Neural cell (in vitro differentiated cells): ENCODE results near the gene FCGBP. TPM values are rescaled to one million over a fixed set of nuclear protein-coding genes. Genes with fewer than 3 reads are reported as not detected.

ENCODE experiments used
- H2AFZ ChIP-seq: fragments of 200-600, 300-800 bp; sonication (generic), shearing (Covaris generic); 2 replicates; pipeline ENCODE4 v1.6.0; 2014; ENCODE audit warnings: low read depth, mild to moderate bottlenecking, antibody characterized with exemption, low read length, moderate library complexity
- H3F3A ChIP-seq: fragments of 200-600 bp; shearing (Covaris generic); 2 replicates; pipeline ENCODE4 v1.6.1; 2016; ENCODE audit warnings: mild to moderate bottlenecking, moderate library complexity, mixed read lengths, antibody characterized with exemption, low read length; ENCODE audit not compliant: insufficient read depth, poor library complexity, severe bottlenecking
- H3K27ac ChIP-seq: fragments of 200-600, 300-800 bp; sonication (generic), shearing (Covaris generic); 2 replicates; pipeline ENCODE4 v1.5.1; 2014; ENCODE audit warnings: mild to moderate bottlenecking, low read length, moderate library complexity
- H3K27me3 ChIP-seq: fragments of 300-800, 200-600 bp; sonication (generic), shearing (Covaris generic); 2 replicates; pipeline ENCODE4 v1.6.0; 2014; ENCODE audit warnings: mild to moderate bottlenecking, low read depth, low read length, moderate library complexity; ENCODE audit not compliant: insufficient read depth
- H3K36me3 ChIP-seq: fragments of 300-800, 200-600 bp; sonication (generic), shearing (Covaris generic); 2 replicates; pipeline ENCODE4 v1.5.1; 2014; ENCODE audit warnings: mild to moderate bottlenecking, antibody characterized with exemption, low read length, moderate library complexity; ENCODE audit not compliant: insufficient read depth
- H3K4me2 ChIP-seq: fragments of 300-800, 200-600 bp; sonication (generic), shearing (Covaris generic); 2 replicates; pipeline ENCODE4 v1.6.0; 2014; ENCODE audit warnings: mild to moderate bottlenecking, low read length
- H3K4me3 ChIP-seq: fragments of 300-800, 200-600 bp; sonication (generic), shearing (Covaris generic); 2 replicates; pipeline ENCODE4 v1.5.1; 2014; ENCODE audit warnings: mild to moderate bottlenecking, low read length, moderate library complexity
- H3K79me2 ChIP-seq: fragments of 200-600 bp; shearing (Covaris generic); replicated peaks from 2 replicates; pipeline ENCODE4 v1.6.0; 2014; ENCODE audit warnings: mild to moderate bottlenecking, low read length, moderate library complexity; ENCODE audit not compliant: insufficient read depth
- H3K9ac ChIP-seq: fragments of 300-800, 200-600 bp; sonication (generic), shearing (Covaris generic); 2 replicates; pipeline ENCODE4 v1.6.1; 2016; ENCODE audit warnings: mild to moderate bottlenecking, low read length, mixed read lengths
- H3K9me2 ChIP-seq: fragments of 200-600 bp; shearing (Covaris generic); 2 replicates; pipeline ENCODE4 v1.6.1; 2016; ENCODE audit warnings: mild to moderate bottlenecking, low read length, mixed read lengths; ENCODE audit not compliant: insufficient read depth
- H3K9me3 ChIP-seq: fragments of 200-600, 300-800 bp; sonication (generic), shearing (Covaris generic); 2 replicates; pipeline ENCODE4 v1.6.1; 2016; ENCODE audit warnings: mild to moderate bottlenecking, mixed run types, low read length, moderate library complexity, mixed read lengths
- H4K20me1 ChIP-seq: fragments of 200-600 bp; shearing (Covaris generic); 2 replicates; pipeline ENCODE4 v1.6.1; 2016; ENCODE audit warnings: mild to moderate bottlenecking, mixed run types; ENCODE audit not compliant: insufficient read depth
- EP300 ChIP-seq: fragments of 450-650 bp; conservative IDR thresholded peaks from 2 replicates; pipeline ENCODE4 v1.6.1; 2014; ENCODE audit warnings: antibody characterized with exemption, mild to moderate bottlenecking, moderate library complexity; ENCODE audit not compliant: poor library complexity, severe bottlenecking
- EZH2 ChIP-seq: fragments of 200-600, 300-800 bp; shearing (Covaris generic), sonication (generic); IDR thresholded peaks from 2 replicates; pipeline ENCODE4 v1.6.1; 2014; ENCODE audit warnings: antibody characterized with exemption, low read length, borderline replicate concordance, mild to moderate bottlenecking; ENCODE audit not compliant: insufficient read depth, poor library complexity, severe bottlenecking
- MXI1 ChIP-seq: fragments of 450-650 bp; conservative IDR thresholded peaks from 2 replicates; pipeline ENCODE4 v1.6.1; 2014; ENCODE audit warnings: antibody characterized with exemption, mild to moderate bottlenecking; ENCODE audit not compliant: poor library complexity, severe bottlenecking
- POLR2AphosphoS5 ChIP-seq: IDR thresholded peaks from 2 replicates; pipeline ENCODE4 v1.6.1; 2012
- RAD21 ChIP-seq: fragments of 450-650 bp; conservative IDR thresholded peaks from 2 replicates; pipeline ENCODE4 v1.6.1; 2014; ENCODE audit warnings: antibody characterized with exemption, mild to moderate bottlenecking, moderate library complexity
- SMC3 ChIP-seq: fragments of 450-650 bp; conservative IDR thresholded peaks from 2 replicates; pipeline ENCODE4 v1.6.1; 2014; ENCODE audit warnings: antibody characterized with exemption, mild to moderate bottlenecking, moderate library complexity; ENCODE audit not compliant: poor library complexity
- TAF1 ChIP-seq: IDR thresholded peaks from 2 replicates; pipeline ENCODE4 v1.6.1; 2012; ENCODE audit warnings: low read depth
- polyA plus RNA-seq: library from polyadenylated mRNA; depleted of rRNA; stranded (reverse); fragments of >200 nt; gene quantifications from 2 replicates; pipeline ENCODE4 v1.2.3, GENCODE V29; 2014
- TF ChIP-seq, protein P1 (sequence below): IDR thresholded peaks from 2 replicates; pipeline ENCODE4 v1.6.1; 2012; ENCODE audit warnings: borderline replicate concordance
- TF ChIP-seq, protein P2 (sequence below): fragments of 450-650 bp; IDR thresholded peaks from 2 replicates; pipeline ENCODE4 v1.5.1; 2014; ENCODE audit warnings: antibody characterized with exemption, mild to moderate bottlenecking, moderate library complexity; ENCODE audit not compliant: poor library complexity, severe bottlenecking

Gene FCGBP
- polyA plus RNA-seq, 1 donor from 2014 or later: 0.26 TPM

GRCh38 chr19:39971380-39972035 lies 37.1 kb upstream of the FCGBP start:
- Histone ChIP-seq H3K27ac (peak overlapping the region; percentile 85), H3K9ac (peak overlapping the region; percentile 92), H3K79me2 (peaks cover 15% of the 10 kb centered on the region), H3K9me2 (no peaks in the 10 kb centered on the region), H3K36me3 (no peaks in the 10 kb centered on the region), H3K27me3 (no peaks in the 10 kb centered on the region), H2AFZ (peak overlapping the region; percentile 74), H3K4me3 (peak overlapping the region; percentile 79), H3K4me2 (peak overlapping the region; percentile 97), H3K9me3 (no peaks in the 10 kb centered on the region), H3F3A (no peaks in the 10 kb centered on the region), H4K20me1 (no peaks in the 10 kb centered on the region)
- TF ChIP-seq, protein P1, sequence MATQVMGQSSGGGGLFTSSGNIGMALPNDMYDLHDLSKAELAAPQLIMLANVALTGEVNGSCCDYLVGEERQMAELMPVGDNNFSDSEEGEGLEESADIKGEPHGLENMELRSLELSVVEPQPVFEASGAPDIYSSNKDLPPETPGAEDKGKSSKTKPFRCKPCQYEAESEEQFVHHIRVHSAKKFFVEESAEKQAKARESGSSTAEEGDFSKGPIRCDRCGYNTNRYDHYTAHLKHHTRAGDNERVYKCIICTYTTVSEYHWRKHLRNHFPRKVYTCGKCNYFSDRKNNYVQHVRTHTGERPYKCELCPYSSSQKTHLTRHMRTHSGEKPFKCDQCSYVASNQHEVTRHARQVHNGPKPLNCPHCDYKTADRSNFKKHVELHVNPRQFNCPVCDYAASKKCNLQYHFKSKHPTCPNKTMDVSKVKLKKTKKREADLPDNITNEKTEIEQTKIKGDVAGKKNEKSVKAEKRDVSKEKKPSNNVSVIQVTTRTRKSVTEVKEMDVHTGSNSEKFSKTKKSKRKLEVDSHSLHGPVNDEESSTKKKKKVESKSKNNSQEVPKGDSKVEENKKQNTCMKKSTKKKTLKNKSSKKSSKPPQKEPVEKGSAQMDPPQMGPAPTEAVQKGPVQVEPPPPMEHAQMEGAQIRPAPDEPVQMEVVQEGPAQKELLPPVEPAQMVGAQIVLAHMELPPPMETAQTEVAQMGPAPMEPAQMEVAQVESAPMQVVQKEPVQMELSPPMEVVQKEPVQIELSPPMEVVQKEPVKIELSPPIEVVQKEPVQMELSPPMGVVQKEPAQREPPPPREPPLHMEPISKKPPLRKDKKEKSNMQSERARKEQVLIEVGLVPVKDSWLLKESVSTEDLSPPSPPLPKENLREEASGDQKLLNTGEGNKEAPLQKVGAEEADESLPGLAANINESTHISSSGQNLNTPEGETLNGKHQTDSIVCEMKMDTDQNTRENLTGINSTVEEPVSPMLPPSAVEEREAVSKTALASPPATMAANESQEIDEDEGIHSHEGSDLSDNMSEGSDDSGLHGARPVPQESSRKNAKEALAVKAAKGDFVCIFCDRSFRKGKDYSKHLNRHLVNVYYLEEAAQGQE: no peak
- TF ChIP-seq MXI1 (no peak), RAD21 (no peak), EZH2 (no peak), TAF1 (no peak), EP300 (no peak), SMC3 (no peak), POLR2AphosphoS5 (no peak)
- TF ChIP-seq, protein P2, sequence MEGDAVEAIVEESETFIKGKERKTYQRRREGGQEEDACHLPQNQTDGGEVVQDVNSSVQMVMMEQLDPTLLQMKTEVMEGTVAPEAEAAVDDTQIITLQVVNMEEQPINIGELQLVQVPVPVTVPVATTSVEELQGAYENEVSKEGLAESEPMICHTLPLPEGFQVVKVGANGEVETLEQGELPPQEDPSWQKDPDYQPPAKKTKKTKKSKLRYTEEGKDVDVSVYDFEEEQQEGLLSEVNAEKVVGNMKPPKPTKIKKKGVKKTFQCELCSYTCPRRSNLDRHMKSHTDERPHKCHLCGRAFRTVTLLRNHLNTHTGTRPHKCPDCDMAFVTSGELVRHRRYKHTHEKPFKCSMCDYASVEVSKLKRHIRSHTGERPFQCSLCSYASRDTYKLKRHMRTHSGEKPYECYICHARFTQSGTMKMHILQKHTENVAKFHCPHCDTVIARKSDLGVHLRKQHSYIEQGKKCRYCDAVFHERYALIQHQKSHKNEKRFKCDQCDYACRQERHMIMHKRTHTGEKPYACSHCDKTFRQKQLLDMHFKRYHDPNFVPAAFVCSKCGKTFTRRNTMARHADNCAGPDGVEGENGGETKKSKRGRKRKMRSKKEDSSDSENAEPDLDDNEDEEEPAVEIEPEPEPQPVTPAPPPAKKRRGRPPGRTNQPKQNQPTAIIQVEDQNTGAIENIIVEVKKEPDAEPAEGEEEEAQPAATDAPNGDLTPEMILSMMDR: no peak

- peak within 1 kb of the TSS; percentile 85 for H3K27ac ChIP-seq
- peak within 1 kb of the TSS; percentile 92 for H3K9ac ChIP-seq
- peaks cover 15% of the 10 kb centered on the region for H3K79me2 ChIP-seq
- peak within 1 kb of the TSS; percentile 79 for H3K4me3 ChIP-seq
- H3K4me2 ChIP-seq: peak within 1 kb of the TSS; percentile 97
- TF ChIP-seq EZH2: no peak
- TF ChIP-seq MXI1: peak; percentile 98
- peak; percentile 82 for TF ChIP-seq RAD21
- peak; percentile 46 for TF ChIP-seq EP300
- TF ChIP-seq POLR2AphosphoS5: peak; percentile 95
- TF ChIP-seq SMC3: peak; percentile 95
- TF ChIP-seq, protein P2: peak; percentile 96
- peak; percentile 74 for TF ChIP-seq TAF1
- TF ChIP-seq, protein P1: peak; percentile 48
- H3F3A ChIP-seq: no peaks in the 10 kb centered on the region
- H3K9me2 ChIP-seq: no peaks in the 10 kb centered on the region
- H3K27me3 ChIP-seq: no peaks in the 10 kb centered on the region
- no peaks in the 10 kb centered on the region for H3K9me3 ChIP-seq
- H3K36me3 ChIP-seq: no peaks in the 10 kb centered on the region
- no peaks in the 10 kb centered on the region for H4K20me1 ChIP-seq
- peak within 1 kb of the TSS; percentile 74 for H2AFZ ChIP-seq
Measured at GRCh38 chr19:39970675-39971379, 36.4 kb upstream of the FCGBP start, which contains the start of gene PSMC4. Gene PSMC4 (plus strand): TSS chr19:39971165. CDS start chr19:39971203, 38 bp downstream.
